Retinal pigment epithelial cell (primary cell): ENCODE data around the gene CENPV.

Source experiments
- DNase-seq: peaks from one replicate; pipeline ENCODE4 v3.0.0-alpha.2; 2010; ENCODE audit warnings: low read depth
- H3K4me3 ChIP-seq: 2 replicates; pipeline ENCODE4 v1.5.1; 2011; ENCODE audit warnings: mild to moderate bottlenecking, low read length, control low read depth, moderate library complexity
- CTCF ChIP-seq: conservative IDR thresholded peaks from 2 replicates; pipeline ENCODE4 v1.5.1; 2011; ENCODE audit warnings: low read depth, low read length, control low read depth, inconsistent platforms

CENPV gene

GRCh38 chr17:16328997-16329396, 24.3 kb downstream of the CENPV start:
- peak; percentile 21 for TF ChIP-seq CTCF
- H3K4me3 ChIP-seq: no peak overlapping the region
- DNase-seq: no peak

DNA sequence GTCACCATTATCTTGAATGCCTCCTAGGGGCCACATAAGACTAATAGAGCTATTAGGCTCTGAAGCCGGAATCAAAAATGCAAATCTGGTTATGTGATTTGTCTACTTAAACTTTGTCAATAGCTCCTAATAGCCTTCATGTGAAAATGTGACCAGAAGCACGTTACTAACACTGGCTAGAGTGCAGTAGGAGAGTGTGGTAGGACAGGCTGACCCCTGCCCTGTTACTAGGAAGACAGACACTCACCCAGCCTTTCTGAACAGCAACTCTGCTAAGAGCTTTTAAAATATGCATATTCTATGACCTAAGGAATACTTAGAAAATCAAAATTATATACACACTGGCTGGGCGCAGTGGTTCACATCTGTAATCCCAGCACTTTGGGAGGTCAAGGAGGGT, 26.3 kb downstream of the CENPV start:
- no peak for DNase-seq
- TF ChIP-seq CTCF: no peak
- H3K4me3 ChIP-seq: no peak overlapping the region

- H3K4me3 ChIP-seq: no peak overlapping the region
- no peak for TF ChIP-seq CTCF
- no peak for DNase-seq
Measured at GRCh38 chr17:16325964-16326363, 27.3 kb downstream of the CENPV start.

- DNase-seq: no peak
Measured at GRCh38 chr17:16322636-16323035, 30.6 kb downstream of the CENPV start.

DNA sequence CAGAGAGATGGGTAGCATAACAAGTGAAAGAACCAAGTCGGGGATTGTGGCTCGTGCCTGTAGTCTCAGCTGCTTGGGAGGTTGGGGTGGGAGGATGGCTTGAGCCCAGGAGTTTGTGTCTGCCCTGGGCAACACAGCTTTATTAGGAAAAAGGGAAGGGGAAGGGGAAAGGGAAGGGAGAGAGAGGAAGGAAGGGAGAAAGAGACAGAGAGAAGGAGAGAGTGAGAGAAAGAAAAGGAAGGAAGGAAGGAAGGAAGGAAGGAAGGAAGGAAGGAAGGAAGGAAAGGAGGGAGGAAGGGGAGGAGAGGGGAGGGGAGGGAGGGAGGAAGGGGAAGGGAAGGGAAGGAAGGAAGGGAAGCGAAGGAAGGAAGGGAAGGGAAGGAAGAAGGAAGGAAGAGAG, 33.3 kb downstream of the CENPV start:
- TF ChIP-seq CTCF: no peak
- no peak overlapping the region for H3K4me3 ChIP-seq
- DNase-seq: no peak

More at GRCh38 chr17:16322636-16323035, 30.6 kb downstream of the CENPV start:
- H3K4me3 ChIP-seq: no peak overlapping the region
- no peak for TF ChIP-seq CTCF

GRCh38 chr17:16314859-16315258, 38.4 kb downstream of the CENPV start:
- no peak overlapping the region for H3K4me3 ChIP-seq
- no peak for TF ChIP-seq CTCF
- no peak for DNase-seq

GRCh38 chr17:16314189-16314588, 39.1 kb downstream of the CENPV start:
- DNase-seq: no peak
- TF ChIP-seq CTCF: no peak

More at GRCh38 chr17:16314189-16314588, 39.1 kb downstream of the CENPV start:
- H3K4me3 ChIP-seq: no peak overlapping the region
